Fibroblast of pulmonary artery (primary cell): ENCODE data around the gene PIGM.

Experiments
- DNase-seq: peaks from one replicate; pipeline ENCODE4 v3.0.0-alpha.2; 2010; ENCODE audit warnings: low read depth
- H3K4me3 ChIP-seq: replicated peaks from 2 replicates; pipeline ENCODE4 v1.5.1; 2011; ENCODE audit warnings: low read depth, mild to moderate bottlenecking, control low read depth, low read length, moderate library complexity
- CTCF ChIP-seq: IDR thresholded peaks from 2 replicates; pipeline ENCODE4 v1.5.1; 2011; ENCODE audit warnings: mild to moderate bottlenecking, control low read depth, low read length, inconsistent platforms; ENCODE audit errors: missing control alignments

Gene PIGM

DNA sequence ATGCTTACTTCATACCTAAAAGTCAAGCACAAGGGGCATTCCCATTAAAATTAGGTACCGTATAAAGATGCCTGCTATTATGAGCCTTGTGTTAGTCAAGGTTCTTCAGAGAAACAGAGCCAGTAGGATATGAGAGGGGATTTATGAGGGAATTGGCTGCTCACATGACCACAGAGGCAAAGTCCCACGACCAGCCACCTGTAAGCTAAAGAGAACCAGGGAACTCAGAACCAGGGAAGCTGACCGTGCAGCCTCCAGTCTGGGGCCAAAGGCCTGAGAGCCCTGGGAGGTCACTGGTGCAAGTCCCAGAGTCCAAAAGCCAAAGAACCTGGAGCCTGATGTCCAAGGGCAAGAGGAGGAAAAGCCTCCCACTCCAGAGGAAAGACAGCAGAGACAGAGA lies 20.0 kb downstream of the PIGM start:
- no peak for DNase-seq
- H3K4me3 ChIP-seq = no peak overlapping the region
- TF ChIP-seq CTCF = no peak

- no peak for TF ChIP-seq CTCF
Measured at GRCh38 chr1:160009801-160010200, 22.0 kb downstream of the PIGM start.

DNA sequence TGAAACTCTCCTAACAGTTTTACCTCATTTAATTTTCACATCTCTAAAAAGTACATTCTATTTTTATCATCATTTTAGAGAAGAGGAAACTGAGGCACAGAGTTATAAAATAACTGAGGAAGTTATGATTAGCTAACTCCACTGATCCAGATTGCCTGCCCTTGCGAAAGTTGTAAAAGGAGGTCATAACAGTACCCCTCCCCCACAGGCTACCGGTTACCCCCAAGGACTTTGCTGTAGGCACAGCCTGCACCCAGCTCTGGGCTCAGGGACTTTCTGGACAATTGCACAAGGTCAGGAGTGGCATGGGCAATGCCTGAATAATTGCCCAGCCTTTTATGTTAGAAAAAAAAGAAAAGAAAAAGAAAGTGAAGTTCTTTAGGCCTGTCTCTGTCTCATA lies 22.7 kb downstream of the PIGM start:
- no peak for DNase-seq
- TF ChIP-seq CTCF = no peak
- H3K4me3 ChIP-seq = no peak overlapping the region

More at GRCh38 chr1:160009801-160010200, 22.0 kb downstream of the PIGM start:
- H3K4me3 ChIP-seq = no peak overlapping the region
- no peak for DNase-seq

- TF ChIP-seq CTCF = peak; percentile 63
- peak; percentile 53 for DNase-seq
- no peak overlapping the region for H3K4me3 ChIP-seq
Measured at GRCh38 chr1:160007577-160008200, 24.1 kb downstream of the PIGM start.

DNA sequence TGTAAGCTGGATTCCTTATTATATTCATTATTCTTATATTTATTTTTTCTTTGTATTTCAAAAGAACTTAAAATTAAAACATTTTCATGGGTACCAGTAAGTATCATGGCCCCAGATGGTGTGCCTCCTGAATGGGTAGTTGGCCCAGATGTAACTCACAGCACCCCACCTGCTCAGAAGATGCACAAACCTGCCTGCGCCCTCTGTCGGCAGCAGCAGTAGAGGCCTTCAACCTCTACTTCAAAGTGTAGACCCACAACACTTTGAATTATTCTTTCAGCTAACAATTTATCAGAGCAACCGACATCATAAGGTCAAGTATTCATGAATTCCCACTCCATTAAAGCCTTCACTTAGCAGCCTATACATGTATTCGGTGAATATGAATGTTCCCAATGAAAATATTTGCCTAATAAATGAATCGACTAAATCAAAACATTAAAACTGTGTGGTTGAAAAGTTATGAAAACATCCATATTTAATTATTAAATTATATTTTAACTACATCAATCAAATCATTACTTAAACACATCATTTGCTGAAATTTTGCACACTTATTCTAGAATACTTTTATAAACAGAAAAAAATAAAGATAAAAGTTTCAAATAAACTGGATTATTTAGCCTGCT lies 25.4 kb downstream of the PIGM start:
- DNase-seq = peak; percentile 73
- no peak overlapping the region for H3K4me3 ChIP-seq
- peak; percentile 100 for TF ChIP-seq CTCF

DNA sequence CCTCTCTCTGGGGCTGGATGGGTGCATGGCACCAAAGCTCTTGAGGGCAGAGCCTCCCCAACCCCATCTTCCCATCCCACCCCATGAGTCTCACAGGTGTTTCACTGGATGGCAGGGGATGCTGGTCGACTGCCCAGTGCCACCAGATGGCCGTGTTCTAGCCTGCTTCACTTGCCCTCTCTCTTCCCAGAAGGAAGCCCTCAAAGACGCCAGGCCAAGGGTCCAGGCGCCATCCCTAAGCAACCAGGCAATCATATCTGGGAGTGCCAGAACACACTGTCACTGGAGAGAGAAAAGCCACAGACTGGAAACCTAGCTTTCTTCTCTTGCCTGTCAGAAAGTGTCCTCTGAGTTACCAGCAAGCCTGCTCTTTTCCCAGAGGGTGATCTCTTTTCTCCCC lies 26.7 kb downstream of the PIGM start:
- H3K4me3 ChIP-seq = no peak overlapping the region
- DNase-seq = no peak
- TF ChIP-seq CTCF = no peak

DNA sequence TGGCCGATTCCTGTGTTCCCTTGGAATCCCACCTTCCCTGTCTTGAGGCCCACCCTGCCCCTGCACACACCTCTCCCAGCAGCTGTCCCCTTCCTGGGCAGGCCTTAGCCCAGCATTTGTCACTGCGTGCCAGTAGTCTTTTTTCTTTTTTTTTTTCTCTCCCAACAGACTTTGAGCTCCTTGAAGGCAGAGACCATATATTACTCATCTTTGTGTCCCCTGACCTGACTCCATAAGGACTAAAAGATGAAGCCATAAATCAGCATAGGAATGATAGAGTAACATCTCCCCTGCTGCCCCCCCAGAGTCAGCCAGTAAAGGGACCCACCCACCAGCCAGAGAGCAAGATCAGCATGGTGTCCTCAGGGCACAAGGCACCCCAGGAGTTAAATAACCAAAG lies 27.4 kb downstream of the PIGM start:
- no peak overlapping the region for H3K4me3 ChIP-seq
- DNase-seq = no peak
- no peak for TF ChIP-seq CTCF
